HUES6 (cell line): ENCODE data around the gene NFKB2.

Experiments used
- H3K27ac ChIP-seq: 2 replicates; pipeline ENCODE4 v1.7.0; 2013; ENCODE audit warnings: low read depth, mild to moderate bottlenecking, low read length, inconsistent platforms
- H3K27me3 ChIP-seq: 2 replicates; pipeline ENCODE4 v1.6.1; 2013; ENCODE audit warnings: low read length; ENCODE audit not compliant: control insufficient read depth, insufficient read depth
- H3K36me3 ChIP-seq: 2 replicates; pipeline ENCODE4 v1.6.1; 2013; ENCODE audit warnings: low read length; ENCODE audit not compliant: control insufficient read depth, insufficient read depth
- H3K4me1 ChIP-seq: 2 replicates; pipeline ENCODE4 v1.6.1; 2013; ENCODE audit warnings: low read length; ENCODE audit not compliant: control insufficient read depth, insufficient read depth
- H3K4me3 ChIP-seq: 2 replicates; pipeline ENCODE4 v1.5.1; 2013; ENCODE audit warnings: low read depth, low read length
- H3K9ac ChIP-seq: one replicate; pipeline ENCODE4 v1.6.1; 2013; ENCODE audit warnings: mild to moderate bottlenecking, low read length
- H3K9me3 ChIP-seq: 2 replicates; pipeline ENCODE4 v1.6.1; 2013; ENCODE audit warnings: low read depth, low read length; ENCODE audit not compliant: control insufficient read depth, insufficient read depth

The NFKB2 gene

GRCh38 chr10:102436312-102436711, 40.8 kb downstream of the NFKB2 start:
- Histone ChIP-seq H3K27me3 (peaks cover 50% of the 10 kb centered on the region), H3K36me3 (no peaks in the 10 kb centered on the region), H3K27ac (no peak overlapping the region), H3K9me3 (no peaks in the 10 kb centered on the region), H3K4me3 (no peak overlapping the region), H3K4me1 (peaks cover 23% of the 10 kb centered on the region), H3K9ac (no peak overlapping the region)

- Histone ChIP-seq H3K9ac (no peak overlapping the region), H3K36me3 (no peaks in the 10 kb centered on the region), H3K27me3 (peaks cover 53% of the 10 kb centered on the region), H3K9me3 (no peaks in the 10 kb centered on the region), H3K27ac (no peak overlapping the region), H3K4me3 (no peak overlapping the region), H3K4me1 (peaks cover 19% of the 10 kb centered on the region)
These were observed 42.0 kb downstream of the NFKB2 start for GRCh38 chr10:102437515-102437914.

GRCh38 chr10:102438374-102438773, 42.9 kb downstream of the NFKB2 start:
- no peak overlapping the region for H3K27ac ChIP-seq
- no peak overlapping the region for H3K9ac ChIP-seq
- H3K9me3 ChIP-seq = no peaks in the 10 kb centered on the region
- no peak overlapping the region for H3K4me3 ChIP-seq
- no peaks in the 10 kb centered on the region for H3K36me3 ChIP-seq
- H3K27me3 ChIP-seq = peaks cover 48% of the 10 kb centered on the region
- peaks cover 15% of the 10 kb centered on the region for H3K4me1 ChIP-seq

GRCh38 chr10:102444851-102445250, 49.3 kb downstream of the NFKB2 start:
- H3K36me3 ChIP-seq = no peaks in the 10 kb centered on the region
- H3K9me3 ChIP-seq = no peaks in the 10 kb centered on the region
- H3K27ac ChIP-seq = no peak overlapping the region
- H3K4me1 ChIP-seq = peaks cover 5% of the 10 kb centered on the region
- H3K4me3 ChIP-seq = no peak overlapping the region
- peaks cover 2% of the 10 kb centered on the region; the same call in 1 of the 2 replicates for H3K27me3 ChIP-seq
- H3K9ac ChIP-seq = no peak overlapping the region

- H3K27ac ChIP-seq = peak overlapping the region; percentile 71
- no peaks in the 10 kb centered on the region for H3K9me3 ChIP-seq
- peaks cover 6% of the 10 kb centered on the region; the same call in 1 of the 2 replicates for H3K27me3 ChIP-seq
- peaks cover 5% of the 10 kb centered on the region for H3K36me3 ChIP-seq
- peak overlapping the region; percentile 81 for H3K9ac ChIP-seq
- peak overlapping the region; percentile 93 for H3K4me3 ChIP-seq
- peaks cover 32% of the 10 kb centered on the region for H3K4me1 ChIP-seq
These were observed 54.0 kb downstream of the NFKB2 start for GRCh38 chr10:102449321-102450123.

GRCh38 chr10:102450124-102450373, 54.5 kb downstream of the NFKB2 start:
- Histone ChIP-seq H3K36me3 (peaks cover 5% of the 10 kb centered on the region), H3K27ac (peak overlapping the region; percentile 71), H3K4me3 (peak overlapping the region; percentile 93), H3K27me3 (peaks cover 6% of the 10 kb centered on the region; the same call in 1 of the 2 replicates), H3K9ac (peak overlapping the region; percentile 81), H3K9me3 (no peaks in the 10 kb centered on the region), H3K4me1 (peaks cover 35% of the 10 kb centered on the region)

GRCh38 chr10:102450374-102451104, 55.0 kb downstream of the NFKB2 start:
- Histone ChIP-seq H3K4me1 (peaks cover 40% of the 10 kb centered on the region), H3K9me3 (no peaks in the 10 kb centered on the region), H3K27me3 (peaks cover 6% of the 10 kb centered on the region; the same call in 1 of the 2 replicates), H3K27ac (peak overlapping the region; percentile 71), H3K36me3 (peaks cover 8% of the 10 kb centered on the region), H3K4me3 (peak overlapping the region; percentile 93), H3K9ac (peak overlapping the region; percentile 81)

GRCh38 chr10:102451105-102451969, 55.8 kb downstream of the NFKB2 start, which contains the start of gene C10orf95:
C10orf95 (minus strand) TSS chr10:102451543; CDS start chr10:102451093, 450 bp downstream.
- no peak within 1 kb of the TSS; the same call in 1 of the 2 replicates for H3K27ac ChIP-seq

More at GRCh38 chr10:102451105-102451969, 55.8 kb downstream of the NFKB2 start, which contains the start of gene C10orf95:
- peaks cover 12% of the 10 kb centered on the region for H3K36me3 ChIP-seq
- H3K27me3 ChIP-seq = peaks cover 6% of the 10 kb centered on the region; the same call in 1 of the 2 replicates
- H3K9me3 ChIP-seq = no peaks in the 10 kb centered on the region
- H3K9ac ChIP-seq = peak within 1 kb of the TSS; percentile 81
- peaks cover 48% of the 10 kb centered on the region for H3K4me1 ChIP-seq
- H3K4me3 ChIP-seq = peak within 1 kb of the TSS; percentile 93
